HEK293 (cell line): Measurements from ENCODE around the gene ATRAID.
A peak's percentile ranks its signal among the peaks of the same experiment; 100 is the strongest.

ENCODE experiments used
- CTCF ChIA-PET: fragments of 350-600 bp; formaldehyde crosslinking; extraction: SDS; loops from one replicate; lab custom pipeline; 2021; ENCODE audit warnings: antibody characterized with exemption; lab: Yijun Ruan, JAX
- POLR2A ChIA-PET: fragments of 300-600 bp; formaldehyde crosslinking; extraction: SDS; loops from one replicate; lab custom pipeline; 2020; ENCODE audit warnings: antibody characterized with exemption, inconsistent platforms; lab: Yijun Ruan, JAX
- H3K27ac ChIP-seq: fragments of 200-500 bp; sonication (Bioruptor generic); 2 replicates; pipeline ENCODE4 v1.5.1; 2014; ENCODE audit warnings: low read depth, low read length, control low read depth, inconsistent platforms; ENCODE audit errors: extremely low read depth
- H3K36me3 ChIP-seq, 2 experiments: fragments of 200-500 bp in 1 of 2; sonication (Bioruptor generic) in 1 of 2; 1 replicate in 1 of 2; 2 replicates in 1 of 2; pipeline ENCODE4 v1.5.1; 2014 to 2017; ENCODE audit warnings: inconsistent platforms in 2 of 2, low read length in 2 of 2; ENCODE audit not compliant: control insufficient read depth in 2 of 2, insufficient read depth in 1 of 2
- H3K4me1 ChIP-seq: fragments of 200-500 bp; sonication (Bioruptor generic); 2 replicates; pipeline ENCODE4 v1.5.1; 2014; ENCODE audit warnings: mild to moderate bottlenecking, low read length, inconsistent platforms; ENCODE audit not compliant: control insufficient read depth, insufficient read depth
- H3K4me3 ChIP-seq: 2 replicates; pipeline ENCODE4 v1.5.1; 2011; ENCODE audit warnings: low read depth, mild to moderate bottlenecking, control low read depth, low read length, moderate library complexity
- H3K9me3 ChIP-seq: fragments of 200-500 bp; sonication (Bioruptor generic); 2 replicates; pipeline ENCODE4 v1.5.1; 2014; ENCODE audit warnings: low read depth, low read length, inconsistent platforms; ENCODE audit not compliant: control insufficient read depth, insufficient read depth
- BCL11B ChIP-seq: fragments of 450-650 bp; formaldehyde crosslinking; IDR thresholded peaks from 2 replicates; pipeline ENCODE4 v1.5.1; 2016; ENCODE audit warnings: low read depth, missing biosample characterization, missing genetic modification characterization
- KLF7 ChIP-seq: fragments of 450-650 bp; formaldehyde crosslinking; IDR thresholded peaks from 2 replicates; pipeline ENCODE4 v1.5.1; 2016; ENCODE audit warnings: missing biosample characterization, missing genetic modification characterization, borderline replicate concordance
- SCRT2 ChIP-seq: fragments of 450-650 bp; formaldehyde crosslinking; IDR thresholded peaks from 2 replicates; pipeline ENCODE4 v1.5.1; 2016; ENCODE audit warnings: missing biosample characterization, missing genetic modification characterization
- ZBTB17 ChIP-seq: fragments of 450-650 bp; formaldehyde crosslinking; IDR thresholded peaks from 2 replicates; pipeline ENCODE4 v1.5.1; 2016; ENCODE audit warnings: missing biosample characterization, missing genetic modification characterization
- ZBTB20 ChIP-seq: fragments of 450-650 bp; formaldehyde crosslinking; IDR thresholded peaks from 2 replicates; pipeline ENCODE4 v1.5.1; 2016; ENCODE audit warnings: missing biosample characterization, missing genetic modification characterization
- ZBTB48 ChIP-seq: fragments of 450-650 bp; formaldehyde crosslinking; IDR thresholded peaks from 2 replicates; pipeline ENCODE4 v1.5.1; 2016; ENCODE audit warnings: missing biosample characterization, missing genetic modification characterization
- ZBTB7A ChIP-seq: fragments of 450-650 bp; formaldehyde crosslinking; IDR thresholded peaks from 2 replicates; pipeline ENCODE4 v1.5.1; 2016; ENCODE audit warnings: low read depth, missing biosample characterization, missing genetic modification characterization
- ZBTB8A ChIP-seq: fragments of 450-650 bp; formaldehyde crosslinking; IDR thresholded peaks from 2 replicates; pipeline ENCODE4 v1.5.1; 2016; ENCODE audit warnings: missing biosample characterization, missing genetic modification characterization
- ZNF121 ChIP-seq: fragments of 450-650 bp; formaldehyde crosslinking; IDR thresholded peaks from 2 replicates; pipeline ENCODE4 v1.5.1; 2016; ENCODE audit warnings: missing biosample characterization, missing genetic modification characterization
- ZNF132 ChIP-seq: fragments of 450-650 bp; formaldehyde crosslinking; IDR thresholded peaks from 2 replicates; pipeline ENCODE4 v1.5.1; 2017; ENCODE audit warnings: missing biosample characterization, missing genetic modification characterization, borderline replicate concordance
- ZNF157 ChIP-seq: fragments of 450-650 bp; formaldehyde crosslinking; IDR thresholded peaks from 2 replicates; pipeline ENCODE4 v1.5.1; 2016; ENCODE audit warnings: missing biosample characterization, missing genetic modification characterization
- ZNF174 ChIP-seq: fragments of 450-650 bp; formaldehyde crosslinking; IDR thresholded peaks from 2 replicates; pipeline ENCODE4 v1.5.0; 2017; ENCODE audit warnings: missing biosample characterization, mild to moderate bottlenecking, missing genetic modification characterization
- ZNF175 ChIP-seq: fragments of 450-650 bp; formaldehyde crosslinking; IDR thresholded peaks from 2 replicates; pipeline ENCODE4 v1.5.1; 2016; ENCODE audit warnings: missing biosample characterization, missing genetic modification characterization
- ZNF19 ChIP-seq: fragments of 450-650 bp; formaldehyde crosslinking; IDR thresholded peaks from 2 replicates; pipeline ENCODE4; 2016; ENCODE audit warnings: missing biosample characterization, missing genetic modification characterization, low read depth
- ZNF335 ChIP-seq: fragments of 450-650 bp; formaldehyde crosslinking; conservative IDR thresholded peaks from 2 replicates; pipeline ENCODE4 v1.5.1; 2016; ENCODE audit warnings: missing biosample characterization, missing genetic modification characterization
- ZNF350 ChIP-seq: fragments of 450-650 bp; formaldehyde crosslinking; IDR thresholded peaks from 2 replicates; pipeline ENCODE4 v1.5.0; 2017; ENCODE audit warnings: missing biosample characterization, mild to moderate bottlenecking, missing genetic modification characterization
- ZNF366 ChIP-seq: fragments of 450-650 bp; formaldehyde crosslinking; conservative IDR thresholded peaks from 2 replicates; pipeline ENCODE4 v1.5.1; 2016; ENCODE audit warnings: missing biosample characterization, missing genetic modification characterization
- ZNF416 ChIP-seq: fragments of 450-650 bp; formaldehyde crosslinking; IDR thresholded peaks from 2 replicates; pipeline ENCODE4 v1.5.1; 2016; ENCODE audit warnings: missing biosample characterization, missing genetic modification characterization
- ZNF544 ChIP-seq: fragments of 450-650 bp; formaldehyde crosslinking; IDR thresholded peaks from 2 replicates; pipeline ENCODE4 v1.5.0; 2017; ENCODE audit warnings: missing biosample characterization, missing genetic modification characterization
- ZNF558 ChIP-seq: fragments of 450-650 bp; formaldehyde crosslinking; IDR thresholded peaks from 2 replicates; pipeline ENCODE4 v1.5.1; 2016; ENCODE audit warnings: missing biosample characterization, missing genetic modification characterization
- ZNF560 ChIP-seq: fragments of 450-650 bp; formaldehyde crosslinking; IDR thresholded peaks from 2 replicates; pipeline ENCODE4 v1.5.1; 2017; ENCODE audit warnings: missing biosample characterization, missing genetic modification characterization, borderline replicate concordance
- ZNF623 ChIP-seq: fragments of 450-650 bp; formaldehyde crosslinking; IDR thresholded peaks from 2 replicates; pipeline ENCODE4 v1.5.1; 2016; ENCODE audit warnings: missing biosample characterization, missing genetic modification characterization
- ZNF654 ChIP-seq: fragments of 450-650 bp; formaldehyde crosslinking; IDR thresholded peaks from 2 replicates; pipeline ENCODE4 v1.5.1; 2016; ENCODE audit warnings: low read depth, missing biosample characterization, missing genetic modification characterization
- ZNF658 ChIP-seq: fragments of 450-650 bp; formaldehyde crosslinking; IDR thresholded peaks from 2 replicates; pipeline ENCODE4; 2016; ENCODE audit warnings: missing biosample characterization, missing genetic modification characterization
- ZNF76 ChIP-seq: fragments of 450-650 bp; formaldehyde crosslinking; IDR thresholded peaks from 2 replicates; pipeline ENCODE4; 2016; ENCODE audit warnings: low read depth, missing biosample characterization, missing genetic modification characterization, borderline replicate concordance
- ZNF837 ChIP-seq: fragments of 450-650 bp; formaldehyde crosslinking; IDR thresholded peaks from 2 replicates; pipeline ENCODE4 v1.5.1; 2016; ENCODE audit warnings: missing biosample characterization, missing genetic modification characterization
- ZSCAN30 ChIP-seq: fragments of 450-650 bp; IDR thresholded peaks from 2 replicates; pipeline ENCODE4 v1.5.1; 2018; ENCODE audit warnings: missing biosample characterization, mild to moderate bottlenecking, missing genetic modification characterization, moderate library complexity
- ZXDB ChIP-seq: fragments of 450-650 bp; formaldehyde crosslinking; IDR thresholded peaks from 2 replicates; pipeline ENCODE4 v1.5.1; 2016; ENCODE audit warnings: missing biosample characterization, missing genetic modification characterization
- TF ChIP-seq, protein P1 (sequence below): fragments of 450-650 bp; formaldehyde crosslinking; IDR thresholded peaks from 2 replicates; pipeline ENCODE4 v1.5.1; 2016; ENCODE audit warnings: missing biosample characterization, missing genetic modification characterization
- TF ChIP-seq, protein P2 (sequence below): fragments of 450-650 bp; formaldehyde crosslinking; IDR thresholded peaks from 2 replicates; pipeline ENCODE4 v1.5.1; 2016; ENCODE audit warnings: missing biosample characterization, missing genetic modification characterization, low read depth
- TF ChIP-seq, protein P3 (sequence below): fragments of 450-650 bp; formaldehyde crosslinking; IDR thresholded peaks from 2 replicates; pipeline ENCODE4 v1.5.1; 2016; ENCODE audit warnings: missing biosample characterization, missing genetic modification characterization

The ATRAID gene

DNA sequence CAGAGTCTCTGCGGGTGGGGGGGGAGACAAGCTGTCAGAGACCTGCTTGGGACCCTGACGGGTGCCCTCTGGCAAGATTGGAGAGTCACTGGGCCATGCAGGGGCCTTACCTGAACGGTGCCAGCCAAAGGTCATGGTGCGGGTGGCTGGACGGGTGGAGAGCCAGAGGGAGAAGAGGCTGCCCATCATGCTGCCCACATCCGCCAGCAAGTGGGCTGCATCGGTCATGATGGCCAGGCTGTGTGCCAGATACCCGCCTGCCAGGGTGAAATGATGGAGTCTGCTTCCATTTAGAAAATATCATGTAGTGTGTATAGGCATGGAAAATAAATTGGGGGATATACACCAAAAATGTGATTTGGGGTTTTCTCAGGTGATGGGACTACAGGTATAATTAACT is 46.2 kb downstream of the ATRAID start:
- ChIA-PET CTCF (interaction anchor here (0.5 to 2.2 kb wide), 2 partner anchors 9 to 44 kb away, joined by 4 to 12 read pairs; no protein-coding TSS in a partner anchor), POLR2A (no interaction called here)
- no peak overlapping the region for H3K4me3 ChIP-seq
- H3K36me3 ChIP-seq, result peaks cover 0 to 29% of the 10 kb centered on the region in 2 experiments; a peak in 1 of 3 replicates
- no peaks in the 10 kb centered on the region for H3K4me1 ChIP-seq
- H3K27ac ChIP-seq, result no peak overlapping the region
- H3K9me3 ChIP-seq, result no peaks in the 10 kb centered on the region
- TF ChIP-seq ZNF558 (tag by site-specific recombination) (no peak), ZNF654 (tag by site-specific recombination) (no peak), ZNF132 (no peak), ZBTB48 (tag by site-specific recombination) (no peak), ZNF19 (no peak), BCL11B (tag by site-specific recombination) (no peak), ZNF560 (no peak), ZNF157 (tag by site-specific recombination) (no peak), ZNF658 (no peak), KLF7 (tag by site-specific recombination) (no peak), ZBTB20 (tag by site-specific recombination) (no peak), ZNF175 (tag by site-specific recombination) (no peak), ZNF544 (no peak), ZNF174 (tag by site-specific recombination) (no peak), ZBTB7A (tag by site-specific recombination) (no peak), ZNF350 (tag by site-specific recombination) (no peak), ZNF416 (tag by site-specific recombination) (no peak)
- TF ChIP-seq, protein P1, sequence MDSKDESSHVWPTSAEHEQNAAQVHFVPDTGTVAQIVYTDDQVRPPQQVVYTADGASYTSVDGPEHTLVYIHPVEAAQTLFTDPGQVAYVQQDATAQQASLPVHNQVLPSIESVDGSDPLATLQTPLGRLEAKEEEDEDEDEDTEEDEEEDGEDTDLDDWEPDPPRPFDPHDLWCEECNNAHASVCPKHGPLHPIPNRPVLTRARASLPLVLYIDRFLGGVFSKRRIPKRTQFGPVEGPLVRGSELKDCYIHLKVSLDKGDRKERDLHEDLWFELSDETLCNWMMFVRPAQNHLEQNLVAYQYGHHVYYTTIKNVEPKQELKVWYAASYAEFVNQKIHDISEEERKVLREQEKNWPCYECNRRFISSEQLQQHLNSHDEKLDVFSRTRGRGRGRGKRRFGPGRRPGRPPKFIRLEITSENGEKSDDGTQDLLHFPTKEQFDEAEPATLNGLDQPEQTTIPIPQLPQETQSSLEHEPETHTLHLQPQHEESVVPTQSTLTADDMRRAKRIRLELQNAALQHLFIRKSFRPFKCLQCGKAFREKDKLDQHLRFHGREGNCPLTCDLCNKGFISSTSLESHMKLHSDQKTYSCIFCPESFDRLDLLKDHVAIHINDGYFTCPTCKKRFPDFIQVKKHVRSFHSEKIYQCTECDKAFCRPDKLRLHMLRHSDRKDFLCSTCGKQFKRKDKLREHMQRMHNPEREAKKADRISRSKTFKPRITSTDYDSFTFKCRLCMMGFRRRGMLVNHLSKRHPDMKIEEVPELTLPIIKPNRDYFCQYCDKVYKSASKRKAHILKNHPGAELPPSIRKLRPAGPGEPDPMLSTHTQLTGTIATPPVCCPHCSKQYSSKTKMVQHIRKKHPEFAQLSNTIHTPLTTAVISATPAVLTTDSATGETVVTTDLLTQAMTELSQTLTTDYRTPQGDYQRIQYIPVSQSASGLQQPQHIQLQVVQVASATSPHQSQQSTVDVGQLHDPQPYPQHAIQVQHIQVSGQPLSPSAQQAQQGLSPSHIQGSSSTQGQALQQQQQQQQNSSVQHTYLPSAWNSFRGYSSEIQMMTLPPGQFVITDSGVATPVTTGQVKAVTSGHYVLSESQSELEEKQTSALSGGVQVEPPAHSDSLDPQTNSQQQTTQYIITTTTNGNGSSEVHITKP (tag by site-specific recombination), result no peak
- TF ChIP-seq, protein P2, sequence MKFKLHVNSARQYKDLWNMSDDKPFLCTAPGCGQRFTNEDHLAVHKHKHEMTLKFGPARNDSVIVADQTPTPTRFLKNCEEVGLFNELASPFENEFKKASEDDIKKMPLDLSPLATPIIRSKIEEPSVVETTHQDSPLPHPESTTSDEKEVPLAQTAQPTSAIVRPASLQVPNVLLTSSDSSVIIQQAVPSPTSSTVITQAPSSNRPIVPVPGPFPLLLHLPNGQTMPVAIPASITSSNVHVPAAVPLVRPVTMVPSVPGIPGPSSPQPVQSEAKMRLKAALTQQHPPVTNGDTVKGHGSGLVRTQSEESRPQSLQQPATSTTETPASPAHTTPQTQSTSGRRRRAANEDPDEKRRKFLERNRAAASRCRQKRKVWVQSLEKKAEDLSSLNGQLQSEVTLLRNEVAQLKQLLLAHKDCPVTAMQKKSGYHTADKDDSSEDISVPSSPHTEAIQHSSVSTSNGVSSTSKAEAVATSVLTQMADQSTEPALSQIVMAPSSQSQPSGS, result no peak

DNA sequence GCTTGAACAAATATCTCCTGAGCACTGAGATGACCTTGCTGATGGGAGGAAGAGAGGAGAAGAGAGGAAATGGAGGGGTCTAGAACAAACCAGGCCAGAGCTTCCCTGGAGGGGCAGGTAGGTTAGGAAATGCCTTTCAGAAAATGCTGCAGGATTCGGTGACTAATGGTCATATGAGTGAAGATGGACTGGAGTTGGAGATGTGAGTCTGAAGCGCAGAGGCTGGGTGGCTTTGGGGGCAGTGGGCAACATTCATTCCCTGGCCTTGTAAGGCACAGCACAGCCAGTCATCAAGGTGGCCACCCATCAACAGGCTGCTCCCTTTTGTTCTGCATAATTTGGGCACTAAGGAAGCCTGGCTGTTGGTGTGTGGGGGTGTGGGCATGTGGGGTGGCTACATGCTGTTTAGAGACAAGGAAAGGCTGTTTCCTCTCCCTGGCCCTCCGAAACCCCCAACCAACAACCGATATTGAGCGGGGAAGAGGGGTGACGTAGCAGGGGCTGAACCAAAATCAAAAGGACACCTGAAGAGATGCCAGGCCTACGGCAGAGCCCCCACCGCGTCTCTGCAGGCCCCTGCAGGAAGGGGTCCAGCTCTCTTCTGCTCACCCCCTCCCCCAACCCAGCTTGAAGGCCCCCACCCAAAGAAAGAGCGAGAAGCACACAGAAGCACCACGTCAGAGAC is 49.5 kb downstream of the ATRAID start:
- Histone ChIP-seq H3K9me3 (no peaks in the 10 kb centered on the region), H3K27ac (no peak overlapping the region), H3K36me3 (peaks cover 0 to 15% of the 10 kb centered on the region in 2 experiments; a peak in 1 of 3 replicates), H3K4me1 (peaks cover 9% of the 10 kb centered on the region), H3K4me3 (peak overlapping the region; percentile 6; the same call in 1 of the 2 replicates)
- CTCF ChIA-PET, result interaction anchor here (0.6 to 1.1 kb wide), 2 partner anchors 10 kb away, joined by 3 to 4 read pairs; no protein-coding TSS in a partner anchor
- POLR2A ChIA-PET, result no interaction called here
- no peak for TF ChIP-seq ZXDB (tag by site-specific recombination)
- TF ChIP-seq ZNF837, result no peak
- no peak for TF ChIP-seq ZNF121 (tag by site-specific recombination)
- peak; percentile 67 for TF ChIP-seq ZNF335 (tag by site-specific recombination)
- TF ChIP-seq ZNF76, result no peak
- peak; percentile 85 for TF ChIP-seq SCRT2 (tag by site-specific recombination)
- TF ChIP-seq ZSCAN30 (tag by site-specific recombination), result no peak
- 0 out of 2 replicates have a peak, but pooled peaks have one; percentile 32 for TF ChIP-seq ZNF366
- 0 out of 2 replicates have a peak, but pooled peaks have one; percentile 24 for TF ChIP-seq ZBTB17 (tag by site-specific recombination)
- TF ChIP-seq, protein P3, sequence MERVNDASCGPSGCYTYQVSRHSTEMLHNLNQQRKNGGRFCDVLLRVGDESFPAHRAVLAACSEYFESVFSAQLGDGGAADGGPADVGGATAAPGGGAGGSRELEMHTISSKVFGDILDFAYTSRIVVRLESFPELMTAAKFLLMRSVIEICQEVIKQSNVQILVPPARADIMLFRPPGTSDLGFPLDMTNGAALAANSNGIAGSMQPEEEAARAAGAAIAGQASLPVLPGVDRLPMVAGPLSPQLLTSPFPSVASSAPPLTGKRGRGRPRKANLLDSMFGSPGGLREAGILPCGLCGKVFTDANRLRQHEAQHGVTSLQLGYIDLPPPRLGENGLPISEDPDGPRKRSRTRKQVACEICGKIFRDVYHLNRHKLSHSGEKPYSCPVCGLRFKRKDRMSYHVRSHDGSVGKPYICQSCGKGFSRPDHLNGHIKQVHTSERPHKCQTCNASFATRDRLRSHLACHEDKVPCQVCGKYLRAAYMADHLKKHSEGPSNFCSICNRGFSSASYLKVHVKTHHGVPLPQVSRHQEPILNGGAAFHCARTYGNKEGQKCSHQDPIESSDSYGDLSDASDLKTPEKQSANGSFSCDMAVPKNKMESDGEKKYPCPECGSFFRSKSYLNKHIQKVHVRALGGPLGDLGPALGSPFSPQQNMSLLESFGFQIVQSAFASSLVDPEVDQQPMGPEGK (tag by site-specific recombination), result peak; percentile 25; the same call in 1 of the 2 replicates
- TF ChIP-seq ZBTB8A (tag by site-specific recombination), result 0 out of 2 replicates have a peak, but pooled peaks have one; percentile 26
- TF ChIP-seq ZNF623 (tag by site-specific recombination), result no peak
